Rectal smooth muscle tissue (tissue), 1 donor: Measurements from ENCODE around the gene AGAP1.

ENCODE experiments used
- H3K27ac ChIP-seq: one replicate; pipeline ENCODE4 v1.7.0; 2013; ENCODE audit warnings: low read depth, low read length, inconsistent platforms
- H3K27me3 ChIP-seq: one replicate; pipeline ENCODE4 v1.7.0; 2013; ENCODE audit warnings: low read length; ENCODE audit not compliant: control insufficient read depth, insufficient read depth
- H3K36me3 ChIP-seq: one replicate; pipeline ENCODE4 v1.7.0; 2013; ENCODE audit warnings: low read length; ENCODE audit not compliant: control insufficient read depth, insufficient read depth
- H3K4me1 ChIP-seq: one replicate; pipeline ENCODE4 v1.7.0; 2013; ENCODE audit warnings: low read length; ENCODE audit not compliant: control insufficient read depth, insufficient read depth
- H3K4me3 ChIP-seq: one replicate; pipeline ENCODE4 v1.7.0; 2013; ENCODE audit warnings: low read length
- H3K9ac ChIP-seq: one replicate; pipeline ENCODE4 v1.7.0; 2013; ENCODE audit warnings: low read length

AGAP1 gene

DNA sequence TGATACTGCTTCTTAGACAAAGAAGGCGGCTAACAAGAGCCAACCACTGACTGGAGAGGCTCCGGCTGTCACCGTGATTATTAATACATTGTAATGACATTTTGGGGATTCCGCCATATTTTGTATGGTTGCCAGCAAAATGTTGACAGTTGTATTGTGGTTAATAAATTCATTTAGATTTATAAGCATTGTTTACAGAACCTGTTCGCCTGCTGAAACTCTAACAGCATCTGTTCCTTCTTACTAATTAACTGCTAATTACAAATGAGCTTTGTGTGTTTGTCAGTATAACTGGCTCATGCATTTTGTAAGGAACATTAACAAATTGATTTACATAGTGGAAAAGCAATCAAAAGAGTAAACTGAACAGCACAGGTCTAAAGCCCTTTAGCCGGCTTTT, 342.0 kb downstream of the AGAP1 start:
- Histone ChIP-seq H3K4me1 (no peaks in the 10 kb centered on the region), H3K27ac (no peak overlapping the region), H3K4me3 (no peak overlapping the region), H3K36me3 (no peaks in the 10 kb centered on the region), H3K27me3 (no peaks in the 10 kb centered on the region), H3K9ac (no peak overlapping the region)

DNA sequence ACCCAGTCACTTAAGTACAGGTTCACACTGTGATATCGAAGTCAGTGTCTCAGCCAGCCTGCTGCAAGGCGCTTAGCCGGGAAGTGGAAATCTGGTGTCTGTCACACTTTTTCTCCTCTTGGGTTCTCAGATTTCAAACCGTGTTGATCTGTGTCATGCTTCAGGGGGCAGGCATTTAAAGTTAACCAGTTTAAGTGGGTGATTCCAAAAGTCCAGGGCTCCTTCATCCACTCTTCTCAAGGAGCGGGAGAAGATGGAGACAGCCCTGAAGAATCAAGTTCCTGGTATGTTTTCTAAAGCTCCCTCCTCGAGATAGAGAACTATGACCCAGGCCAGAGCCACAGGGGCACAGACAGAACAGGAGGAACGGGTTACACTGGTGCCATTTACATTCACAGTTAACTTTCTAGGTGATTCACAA, 342.7 kb downstream of the AGAP1 start:
- Histone ChIP-seq H3K9ac (no peak overlapping the region), H3K27ac (no peak overlapping the region), H3K27me3 (no peaks in the 10 kb centered on the region), H3K4me3 (no peak overlapping the region), H3K4me1 (no peaks in the 10 kb centered on the region), H3K36me3 (no peaks in the 10 kb centered on the region)

DNA sequence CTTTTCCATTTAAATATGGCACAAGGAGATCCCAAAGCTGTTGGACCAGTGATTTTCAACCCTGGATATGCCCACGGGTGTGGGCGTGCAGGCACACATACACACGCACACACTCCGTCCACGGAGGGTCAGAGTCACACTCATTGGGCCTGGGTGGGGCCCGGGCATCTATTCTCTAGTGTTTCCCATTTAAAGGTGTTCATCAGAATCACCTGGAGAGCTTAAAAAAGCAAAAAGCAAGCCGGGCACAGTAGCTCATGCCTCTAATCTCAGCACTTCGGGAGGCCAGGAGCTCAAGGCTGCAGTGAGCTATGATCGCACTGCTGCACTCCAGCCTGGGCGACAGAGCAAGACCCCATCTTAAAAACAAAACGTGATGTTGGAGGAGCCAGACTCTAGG, 345.4 kb downstream of the AGAP1 start:
- Histone ChIP-seq H3K9ac (no peak overlapping the region), H3K27me3 (no peaks in the 10 kb centered on the region), H3K4me3 (no peak overlapping the region), H3K27ac (no peak overlapping the region), H3K4me1 (no peaks in the 10 kb centered on the region), H3K36me3 (no peaks in the 10 kb centered on the region)

DNA sequence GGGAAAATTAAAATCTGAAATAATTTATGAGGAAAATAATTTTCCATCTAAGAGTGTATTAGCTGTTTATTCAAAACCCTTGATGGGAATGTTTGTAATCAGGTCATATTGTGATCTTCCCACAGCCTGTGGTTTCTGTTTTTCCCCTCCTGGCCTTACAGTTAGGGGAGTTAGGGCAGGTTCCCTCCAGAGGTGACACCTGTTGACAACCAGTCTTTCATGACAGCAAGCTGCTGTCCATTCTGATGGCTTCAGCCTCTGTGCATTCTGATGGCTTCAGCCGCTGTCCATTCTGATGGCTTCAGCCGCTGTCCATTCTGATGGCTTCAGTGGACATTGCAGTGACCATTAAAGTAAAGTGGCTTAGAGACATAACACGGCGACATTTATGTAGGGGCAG, 346.1 kb downstream of the AGAP1 start:
- Histone ChIP-seq H3K27ac (no peak overlapping the region), H3K4me3 (no peak overlapping the region), H3K36me3 (no peaks in the 10 kb centered on the region), H3K27me3 (no peaks in the 10 kb centered on the region), H3K4me1 (no peaks in the 10 kb centered on the region), H3K9ac (no peak overlapping the region)

DNA sequence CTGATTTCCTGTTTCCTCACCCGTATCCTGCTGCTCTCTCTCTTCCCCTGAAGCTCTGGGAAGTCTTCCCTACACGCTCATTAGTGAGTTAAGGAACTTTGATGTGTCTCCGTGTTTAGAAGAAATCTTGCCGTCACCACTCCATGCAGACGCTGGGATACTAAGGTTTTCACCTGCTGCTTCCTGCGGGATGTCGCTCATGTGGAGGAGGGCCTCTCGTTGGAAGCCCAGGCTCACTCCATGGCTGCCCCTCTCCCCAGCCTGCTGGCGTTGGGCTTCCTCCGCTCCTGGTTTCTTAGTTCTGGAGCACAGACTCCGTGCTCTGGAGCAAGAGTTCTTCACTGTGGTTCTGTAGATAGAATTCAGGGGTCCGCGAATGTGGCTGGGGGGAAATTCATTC, 348.0 kb downstream of the AGAP1 start:
- no peak overlapping the region for H3K4me3 ChIP-seq
- no peak overlapping the region for H3K27ac ChIP-seq
- no peaks in the 10 kb centered on the region for H3K4me1 ChIP-seq
- H3K9ac ChIP-seq, result no peak overlapping the region
- H3K27me3 ChIP-seq, result no peaks in the 10 kb centered on the region
- no peaks in the 10 kb centered on the region for H3K36me3 ChIP-seq

DNA sequence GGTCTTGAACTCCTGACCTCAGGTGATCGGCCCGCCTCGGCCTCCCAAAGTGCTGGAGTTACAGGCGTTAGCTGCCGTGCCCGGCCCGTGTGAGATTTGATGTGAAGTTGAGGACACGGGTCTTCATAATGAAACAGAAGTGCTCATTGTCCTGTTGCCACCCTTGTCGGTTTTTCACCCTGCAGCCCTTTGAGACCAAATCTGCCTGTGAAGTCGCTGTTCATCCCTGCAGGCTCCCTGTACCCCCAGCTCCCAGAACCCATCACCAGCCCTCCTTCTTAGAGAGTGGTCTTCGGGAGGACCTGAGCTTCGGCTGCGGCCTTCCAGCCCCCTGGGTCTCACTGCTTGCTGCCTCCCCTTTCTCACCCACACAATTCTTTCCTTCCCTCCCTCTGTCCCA, 349.1 kb downstream of the AGAP1 start:
- Histone ChIP-seq H3K27me3 (no peaks in the 10 kb centered on the region), H3K36me3 (no peaks in the 10 kb centered on the region), H3K9ac (no peak overlapping the region), H3K4me3 (no peak overlapping the region), H3K4me1 (no peaks in the 10 kb centered on the region), H3K27ac (no peak overlapping the region)

DNA sequence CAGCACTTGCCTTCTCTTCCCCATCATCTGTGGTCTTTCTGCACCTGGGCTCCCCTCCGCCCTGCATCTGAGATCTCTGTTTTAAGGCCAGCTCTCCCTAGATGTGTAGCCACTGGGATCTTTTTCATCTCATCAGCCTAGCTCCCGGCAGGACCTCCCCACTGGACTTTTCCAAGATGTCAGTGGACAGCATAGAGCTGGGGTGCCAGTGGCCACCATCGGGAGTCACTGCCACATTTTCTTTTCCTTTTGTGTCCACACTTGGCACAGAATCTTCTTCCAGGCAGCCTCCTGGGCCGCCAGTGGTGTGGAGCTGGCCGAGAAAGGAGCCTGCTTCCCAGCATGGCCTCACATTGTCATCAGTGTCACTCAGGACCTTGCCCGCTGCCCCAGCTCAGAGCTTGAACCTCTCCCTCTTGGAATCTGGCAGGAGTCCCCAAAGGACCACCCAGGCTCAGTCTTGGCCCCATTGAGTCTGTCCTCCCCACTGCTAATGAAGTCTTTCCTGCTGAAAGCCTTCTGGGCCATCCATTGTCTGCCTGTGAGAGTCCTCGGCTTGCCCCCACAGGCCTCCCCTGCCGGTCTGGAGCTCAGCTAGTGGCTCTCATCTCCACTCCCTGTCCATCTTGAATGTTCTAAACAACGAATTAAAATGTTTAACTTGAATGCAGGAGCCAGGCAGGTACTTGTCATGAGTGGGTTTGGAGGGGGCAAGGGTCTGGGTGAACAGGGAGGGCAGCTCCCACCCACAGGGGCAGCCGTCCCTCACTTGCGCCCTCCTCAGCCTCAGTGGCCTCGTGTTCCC, 349.9 kb downstream of the AGAP1 start:
- H3K27me3 ChIP-seq, result no peaks in the 10 kb centered on the region
- H3K4me1 ChIP-seq, result no peaks in the 10 kb centered on the region
- H3K4me3 ChIP-seq, result no peak overlapping the region
- H3K36me3 ChIP-seq, result no peaks in the 10 kb centered on the region
- no peak overlapping the region for H3K27ac ChIP-seq
- no peak overlapping the region for H3K9ac ChIP-seq

DNA sequence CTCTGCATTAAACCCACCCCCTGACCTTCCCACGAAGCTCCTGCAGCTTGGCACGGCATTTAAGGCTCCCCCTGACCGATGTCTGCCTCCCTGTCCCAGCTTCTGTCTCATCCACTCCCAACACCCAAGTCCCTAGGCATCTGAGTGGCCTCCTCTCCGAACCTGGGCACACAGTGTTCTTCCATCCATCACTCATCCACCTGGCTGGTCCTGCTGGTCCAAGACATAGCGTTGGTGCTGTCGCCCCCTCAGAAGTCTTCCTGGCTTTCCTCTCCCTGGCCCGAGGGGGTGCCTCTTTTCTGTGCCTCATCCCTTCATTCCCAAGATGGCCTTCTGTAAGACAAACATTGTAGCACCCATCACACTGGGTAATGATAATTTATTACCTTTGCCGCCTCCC, 350.7 kb downstream of the AGAP1 start:
- H3K4me1 ChIP-seq, result no peaks in the 10 kb centered on the region

DNA sequence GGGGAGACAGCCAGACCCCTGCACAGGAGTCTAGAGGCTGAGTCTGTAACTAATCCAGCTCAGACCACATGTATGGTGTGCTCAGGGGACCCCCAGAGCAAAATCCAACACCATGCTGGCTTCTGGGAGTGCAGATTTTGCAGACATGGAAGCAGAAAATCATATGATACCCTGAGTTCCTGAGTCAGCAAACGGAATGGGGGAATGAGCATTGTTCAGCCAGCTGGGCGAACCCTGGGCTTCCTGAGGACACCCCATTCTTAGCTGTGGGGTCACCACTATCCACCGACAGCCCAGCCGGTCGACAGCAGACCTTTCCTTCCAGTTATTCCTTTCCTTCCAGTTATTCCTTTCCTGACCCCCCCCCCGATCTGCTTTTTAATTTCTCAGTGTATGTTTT, 351.4 kb downstream of the AGAP1 start:
- H3K4me1 ChIP-seq, result no peaks in the 10 kb centered on the region
- no peak overlapping the region for H3K27ac ChIP-seq
- H3K27me3 ChIP-seq, result no peaks in the 10 kb centered on the region
- no peak overlapping the region for H3K4me3 ChIP-seq
- H3K9ac ChIP-seq, result no peak overlapping the region
- H3K36me3 ChIP-seq, result no peaks in the 10 kb centered on the region

More for the DNA sequence above, 350.7 kb downstream of the AGAP1 start:
- Histone ChIP-seq H3K36me3 (no peaks in the 10 kb centered on the region), H3K4me3 (no peak overlapping the region), H3K9ac (no peak overlapping the region), H3K27me3 (no peaks in the 10 kb centered on the region), H3K27ac (no peak overlapping the region)

DNA sequence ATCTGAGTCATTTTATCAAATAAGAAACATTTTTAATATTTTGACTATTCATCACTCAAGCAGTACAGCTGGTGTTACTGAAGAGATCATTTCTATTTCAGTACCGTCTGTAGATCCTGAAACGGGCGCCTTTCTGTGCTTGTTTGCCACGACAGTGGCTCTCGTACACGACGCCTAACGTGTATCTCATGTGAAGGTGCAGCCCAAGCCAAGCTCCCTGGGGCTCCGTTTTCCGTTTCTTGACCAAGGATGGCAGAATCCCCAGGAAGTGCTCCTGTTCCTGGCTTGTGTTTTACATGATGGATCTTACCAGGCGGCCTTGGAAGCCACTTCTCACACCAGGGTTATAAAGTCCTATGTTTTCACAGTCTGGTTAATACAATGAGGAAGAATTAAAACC, 353.7 kb downstream of the AGAP1 start:
- Histone ChIP-seq H3K36me3 (no peaks in the 10 kb centered on the region), H3K9ac (no peak overlapping the region), H3K27ac (no peak overlapping the region), H3K4me3 (no peak overlapping the region), H3K4me1 (no peaks in the 10 kb centered on the region), H3K27me3 (no peaks in the 10 kb centered on the region)

DNA sequence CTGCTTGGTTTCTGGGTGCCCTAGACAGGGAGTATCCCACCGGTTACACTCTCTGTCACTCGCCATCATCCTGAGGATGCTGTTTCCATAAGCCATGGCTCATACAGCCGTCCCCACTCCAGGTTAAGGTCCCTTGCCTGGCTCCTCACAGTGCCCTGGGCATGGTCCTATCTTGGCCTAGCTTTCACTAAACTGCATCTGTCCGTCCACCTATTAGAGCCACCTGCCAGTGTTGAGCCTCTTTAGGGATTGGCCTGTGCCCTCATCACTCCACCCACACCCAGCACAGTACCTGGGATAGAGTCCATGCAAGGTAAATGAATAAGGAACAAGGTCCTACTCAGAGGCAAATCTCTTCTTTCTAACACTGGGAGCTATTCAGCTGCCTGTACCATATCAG, 354.2 kb downstream of the AGAP1 start:
- H3K27me3 ChIP-seq, result no peaks in the 10 kb centered on the region
- no peaks in the 10 kb centered on the region for H3K36me3 ChIP-seq
- no peak overlapping the region for H3K4me3 ChIP-seq
- no peaks in the 10 kb centered on the region for H3K4me1 ChIP-seq
- no peak overlapping the region for H3K27ac ChIP-seq
- H3K9ac ChIP-seq, result no peak overlapping the region

DNA sequence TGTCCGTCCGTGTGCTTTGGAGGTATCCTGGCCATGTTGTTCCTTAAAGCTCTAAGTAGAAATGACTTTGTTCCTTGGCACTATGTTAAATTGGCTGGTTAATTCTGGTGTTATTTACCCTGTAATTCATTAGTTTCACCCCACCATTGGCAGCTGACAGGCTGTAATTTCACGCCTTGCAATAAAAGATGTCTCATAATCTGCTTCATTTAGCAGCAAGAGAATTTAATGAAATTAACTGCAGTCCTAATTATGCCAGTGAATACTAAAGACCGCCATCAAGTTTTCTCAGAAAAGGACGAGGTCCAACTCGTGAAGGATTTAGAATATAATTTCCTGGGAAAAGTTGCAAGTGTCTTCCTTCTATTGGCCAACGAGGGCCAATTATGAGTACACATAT, 355.1 kb downstream of the AGAP1 start:
- Histone ChIP-seq H3K4me3 (no peak overlapping the region), H3K4me1 (no peaks in the 10 kb centered on the region)

DNA sequence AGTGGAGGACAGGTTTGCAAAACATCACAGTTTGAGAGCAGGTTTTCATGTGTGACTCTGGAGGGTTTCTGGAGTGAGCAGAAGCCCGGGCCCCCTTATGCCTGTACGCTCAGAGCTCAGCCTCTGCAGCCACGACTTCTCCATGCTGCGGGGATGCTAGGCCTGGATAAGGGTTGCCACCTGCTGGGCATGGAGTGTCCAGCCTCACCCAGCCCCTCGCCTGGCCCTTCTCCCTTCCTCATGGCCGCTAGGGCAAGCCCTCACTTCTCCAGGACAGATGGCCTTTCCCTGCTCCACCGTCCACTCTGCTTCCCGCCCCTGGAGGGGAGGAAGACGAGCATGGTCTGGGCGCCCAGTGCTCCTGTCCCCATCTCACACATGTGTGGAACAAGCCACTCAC, 355.6 kb downstream of the AGAP1 start:
- H3K27me3 ChIP-seq, result no peaks in the 10 kb centered on the region
- H3K36me3 ChIP-seq, result no peaks in the 10 kb centered on the region
- H3K9ac ChIP-seq, result no peak overlapping the region
- no peaks in the 10 kb centered on the region for H3K4me1 ChIP-seq
- H3K4me3 ChIP-seq, result no peak overlapping the region
- H3K27ac ChIP-seq, result no peak overlapping the region

More for the DNA sequence above, 355.1 kb downstream of the AGAP1 start:
- H3K27me3 ChIP-seq, result no peaks in the 10 kb centered on the region
- no peaks in the 10 kb centered on the region for H3K36me3 ChIP-seq
- no peak overlapping the region for H3K27ac ChIP-seq
- no peak overlapping the region for H3K9ac ChIP-seq
